HG03439 (cell line): ENCODE measurements around the gene FBXO42.
"Not testable (repeated sequence)": the region's sequence is repeated elsewhere in the genome, so short reads cannot be mapped to it uniquely, and the experiment has no call there.

ENCODE experiments used
- ATAC-seq: cut with Tn5 transposase; IDR thresholded peaks from one replicate; pipeline ENCODE4 v1.9.1; 2021; ENCODE audit warnings: mild to moderate bottlenecking, moderate library complexity; ENCODE audit not compliant: unreplicated experiment

FBXO42 gene

GRCh38 chr1:16372535-16373285, 20.4 kb upstream of the FBXO42 start:
- no peak for ATAC-seq

- ATAC-seq, result no peak
Observed at GRCh38 chr1:16371725-16372124, 19.4 kb upstream of the FBXO42 start.

GRCh38 chr1:16369821-16370220, 17.5 kb upstream of the FBXO42 start:
- no peak for ATAC-seq

GRCh38 chr1:16367968-16368890, 15.9 kb upstream of the FBXO42 start:
- ATAC-seq, result no peak

GRCh38 chr1:16367258-16367967, 15.1 kb upstream of the FBXO42 start:
- ATAC-seq, result peak; percentile 67

GRCh38 chr1:16366722-16367257, 14.5 kb upstream of the FBXO42 start, which contains the start of gene SZRD1:
Gene SZRD1 (plus strand): TSS chr1:16367242. CDS start chr1:16367258, 16 bp downstream.
- peak; percentile 75 for ATAC-seq

GRCh38 chr1:16365146-16365498, 12.8 kb upstream of the FBXO42 start:
- not testable (repeated sequence) for ATAC-seq

GRCh38 chr1:16356867-16357266, 4.6 kb upstream of the FBXO42 start:
- no peak for ATAC-seq

GRCh38 chr1:16354619-16355018, 2.3 kb upstream of the FBXO42 start:
- ATAC-seq, result no peak

- no peak for ATAC-seq
Observed at GRCh38 chr1:16352842-16353535, 709 bp upstream of the FBXO42 start.

GRCh38 chr1:16351456-16351993, 755 bp downstream of the FBXO42 start:
- ATAC-seq, result no peak

GRCh38 chr1:16349847-16350406, 2.4 kb downstream of the FBXO42 start:
- ATAC-seq, result no peak

GRCh38 chr1:16348414-16349182, 3.7 kb downstream of the FBXO42 start:
- no peak for ATAC-seq

- ATAC-seq, result not testable (repeated sequence)
Observed at GRCh38 chr1:16343276-16343675, 9.0 kb downstream of the FBXO42 start.

GRCh38 chr1:16342331-16343062, 9.8 kb downstream of the FBXO42 start:
- no peak for ATAC-seq

- no peak for ATAC-seq
Observed at GRCh38 chr1:16340673-16341072, 11.6 kb downstream of the FBXO42 start.

- ATAC-seq, result no peak
Observed at GRCh38 chr1:16338961-16339360, 13.3 kb downstream of the FBXO42 start.

- no peak for ATAC-seq
Observed at GRCh38 chr1:16334655-16335340, 17.5 kb downstream of the FBXO42 start.
